Measurements from ENCODE around the gene REC8. TPM values are rescaled to one million over a fixed set of nuclear protein-coding genes. Genes with fewer than 3 reads are reported as not detected.

The REC8 gene
- total RNA-seq, 1 donor from 2014 or later: 28.7 TPM

Other genes starting within 250 kb of the REC8 start
- 41.5 and 50.0 TPM in 2 replicates for gene DHRS4, start 218.3 kb upstream of the REC8 start, total RNA-seq
- gene DHRS4L2, start 183.2 kb upstream of the REC8 start, total RNA-seq: 10.7 and 14.2 TPM in 2 replicates
- 0.64 TPM in 1 of 2 replicates, not detected in the other for gene CARMIL3, start 120.1 kb upstream of the REC8 start, total RNA-seq
- gene CPNE6, start 100.5 kb upstream of the REC8 start, total RNA-seq: not detected in 2 replicates
- gene PCK2, start 77.8 kb upstream of the REC8 start, total RNA-seq: 19.4 and 71.2 TPM in 2 replicates
- gene DCAF11, start 57.3 kb upstream of the REC8 start, total RNA-seq: 21.0 and 34.9 TPM in 2 replicates
- gene NRL, start 57.1 kb upstream of the REC8 start, total RNA-seq: 1.0 and 3.0 TPM in 2 replicates
- gene FITM1, start 41.4 kb upstream of the REC8 start, total RNA-seq: 0.80 TPM in 1 of 2 replicates, not detected in the other
- gene PSME1, start 35.9 kb upstream of the REC8 start, total RNA-seq: 145 and 188 TPM in 2 replicates
- gene EMC9, start 30.5 kb upstream of the REC8 start, total RNA-seq: 25.0 and 26.4 TPM in 2 replicates
- gene PSME2, start 25.5 kb upstream of the REC8 start, total RNA-seq: 28.7 and 159 TPM in 2 replicates
- gene RNF31, start 24.6 kb upstream of the REC8 start, total RNA-seq: 37.0 and 77.7 TPM in 2 replicates
- gene IRF9, start 10.8 kb upstream of the REC8 start, total RNA-seq: 44.6 and 54.7 TPM in 2 replicates
- 24.0 and 41.4 TPM in 2 replicates for gene IPO4, start 16.7 kb downstream of the REC8 start, total RNA-seq
- gene TM9SF1, start 23.4 kb downstream of the REC8 start, total RNA-seq: 67.5 and 79.2 TPM in 2 replicates
- 0.13 TPM in 1 of 2 replicates, not detected in the other for gene TSSK4, start 33.6 kb downstream of the REC8 start, total RNA-seq
- 37.2 and 42.5 TPM in 2 replicates for gene CHMP4A, start 41.4 kb downstream of the REC8 start, total RNA-seq
- 18.0 and 22.0 TPM in 2 replicates for gene MDP1, start 44.0 kb downstream of the REC8 start, total RNA-seq
- 189 and 190 TPM in 2 replicates for gene NEDD8, start 60.3 kb downstream of the REC8 start, total RNA-seq
- 60.1 and 72.7 TPM in 2 replicates for gene GMPR2, start 60.8 kb downstream of the REC8 start, total RNA-seq
- gene TINF2, start 70.5 kb downstream of the REC8 start, total RNA-seq: 47.3 and 57.3 TPM in 2 replicates
- 0.52 and 1.8 TPM in 2 replicates for gene TGM1, start 91.1 kb downstream of the REC8 start, total RNA-seq
- 19.6 and 28.6 TPM in 2 replicates for gene RABGGTA, start 99.5 kb downstream of the REC8 start, total RNA-seq
- gene DHRS1, start 127.7 kb downstream of the REC8 start, total RNA-seq: 17.3 and 21.1 TPM in 2 replicates
- gene NOP9, start 127.8 kb downstream of the REC8 start, total RNA-seq: 18.2 and 18.6 TPM in 2 replicates
- gene CIDEB, start 135.9 kb downstream of the REC8 start, total RNA-seq: 0.16 and 1.9 TPM in 2 replicates
- 1.2 and 2.3 TPM in 2 replicates for gene LTB4R2, start 138.1 kb downstream of the REC8 start, total RNA-seq
- gene LTB4R, start 139.4 kb downstream of the REC8 start, total RNA-seq: 0.91 and 2.1 TPM in 2 replicates
- gene ADCY4, start 163.0 kb downstream of the REC8 start, total RNA-seq: 0.39 and 0.88 TPM in 2 replicates
- 0.65 TPM in 1 of 2 replicates, not detected in the other for gene RIPK3, start 167.9 kb downstream of the REC8 start, total RNA-seq
- 36.1 and 111 TPM in 2 replicates for gene NFATC4, start 196.1 kb downstream of the REC8 start, total RNA-seq
- 9.7 and 33.2 TPM in 2 replicates for gene NYNRIN, start 226.9 kb downstream of the REC8 start, total RNA-seq